Uterus (tissue), 4 donors: ENCODE measurements around the gene GAS2L1. TPM values are rescaled to one million over a fixed set of nuclear protein-coding genes. Genes with fewer than 3 reads are reported as not detected.

Experiments used
- DNase-seq, 2 donors: peaks; one replicate each; pipeline ENCODE4 v3.0.0-alpha.2; 2019 to 2020
- H3K27ac ChIP-seq, 2 donors: fragments of 200-600 bp; sonication (generic); 1 replicate in 1 of 2; 2 replicates in 1 of 2; pipeline ENCODE4 v1.5.1; 2016 to 2018
- H3K27me3 ChIP-seq, 2 donors: fragments of 200-600 bp; sonication (generic); one replicate each; pipeline ENCODE4 v1.5.1; 2018 to 2019; ENCODE audit warnings: control low read depth in 1 of 2
- H3K36me3 ChIP-seq, 2 donors: fragments of 200-600 bp; sonication (generic); one replicate each; pipeline ENCODE4 v1.5.1; 2019; ENCODE audit warnings: control low read depth in 1 of 2
- H3K4me1 ChIP-seq, 2 donors: fragments of 200-600 bp; sonication (generic); one replicate each; pipeline ENCODE4 v1.5.1; 2018 to 2019; ENCODE audit warnings: control low read depth in 1 of 2
- H3K4me3 ChIP-seq, 2 donors: fragments of 200-600 bp; sonication (generic); 1 replicate in 1 of 2; 2 replicates in 1 of 2; pipeline ENCODE4 v1.5.1; 2018 to 2019; ENCODE audit warnings: mild to moderate bottlenecking in 1 of 2
- H3K9me3 ChIP-seq, 2 donors: fragments of 200-600 bp; sonication (generic); one replicate each; pipeline ENCODE4 v1.5.1; 2019; ENCODE audit warnings: control low read depth in 1 of 2
- CTCF ChIP-seq, 4 experiments: fragments of 200-600 bp in 2 of 4; fragments of 450-650 bp in 2 of 4; sonication (generic) in 2 of 4; IDR thresholded peaks; one replicate each; pipeline ENCODE4 v1.5.1; 2016 to 2019; ENCODE audit warnings: antibody characterized with exemption in 4 of 4, mild to moderate bottlenecking in 2 of 4, moderate library complexity in 1 of 4
- POLR2A ChIP-seq, 2 donors: fragments of 450-650 bp; IDR thresholded peaks; one replicate each; pipeline ENCODE4 v1.6.1; 2016; ENCODE audit warnings: antibody characterized with exemption in 2 of 2, mild to moderate bottlenecking in 1 of 2, moderate library complexity in 1 of 2
- intact Hi-C: fragments of 100-400 bp; cut with DNase I; formaldehyde crosslinking; loops from one replicate; pipeline ENCODE4 v1.15.1; 2023; ENCODE audit warnings: low total_unique reads
- total RNA-seq, 4 donors: library from RNA; depleted of rRNA in 3 of 4; stranded (reverse); fragments of >200 nt in 3 of 4; gene quantifications; one replicate each; pipeline versions ENCODE4 v1.1.0 to v1.2.4, GENCODE V29; 2014 to 2023
- donor health status: DM: yes; HTN: yes; CAD: no.

Gene GAS2L1
- total RNA-seq, 4 donors from 2014 or later: 2.4 to 29.6 (median 11.9) TPM

GRCh38 chr22:29339381-29340235 is 33.2 kb downstream of the GAS2L1 start:
- H3K9me3 ChIP-seq: no peaks in the 10 kb centered on the region
- intact Hi-C loops: no loop called here
- no peak overlapping the region for H3K27ac ChIP-seq
- DNase-seq: no peak
- no peaks in the 10 kb centered on the region for H3K27me3 ChIP-seq
- no peak for TF ChIP-seq CTCF (IDR thresholded peaks at IDR 0.05)
- no peak for TF ChIP-seq POLR2A (IDR thresholded peaks at IDR 0.05)
- H3K4me3 ChIP-seq: no peak overlapping the region
- H3K4me1 ChIP-seq: no peaks in the 10 kb centered on the region
- no peaks in the 10 kb centered on the region for H3K36me3 ChIP-seq

GRCh38 chr22:29340566-29340965 is 34.1 kb downstream of the GAS2L1 start:
- Histone ChIP-seq H3K9me3 (no peaks in the 10 kb centered on the region), H3K27ac (no peak overlapping the region), H3K4me3 (no peak overlapping the region), H3K27me3 (no peaks in the 10 kb centered on the region), H3K4me1 (no peaks in the 10 kb centered on the region), H3K36me3 (no peaks in the 10 kb centered on the region)
- TF ChIP-seq CTCF (IDR thresholded peaks at IDR 0.05) (no peak), POLR2A (IDR thresholded peaks at IDR 0.05) (no peak)
- no peak for DNase-seq
- intact Hi-C loops: no loop called here

- H3K27ac ChIP-seq: no peak overlapping the region
- no peak for TF ChIP-seq POLR2A (IDR thresholded peaks at IDR 0.05)
- no peak for TF ChIP-seq CTCF (IDR thresholded peaks at IDR 0.05)
- H3K27me3 ChIP-seq: no peaks in the 10 kb centered on the region
- DNase-seq: no peak
- H3K9me3 ChIP-seq: no peaks in the 10 kb centered on the region
- no peak overlapping the region for H3K4me3 ChIP-seq
- H3K4me1 ChIP-seq: no peaks in the 10 kb centered on the region
- H3K36me3 ChIP-seq: no peaks in the 10 kb centered on the region
- intact Hi-C loops: no loop called here
These were observed 34.8 kb downstream of the GAS2L1 start for GRCh38 chr22:29341056-29341848.

- DNase-seq: no peak
- intact Hi-C loops: no loop called here
- TF ChIP-seq POLR2A (IDR thresholded peaks at IDR 0.05) (no peak), CTCF (IDR thresholded peaks at IDR 0.05) (no peak)
- Histone ChIP-seq H3K9me3 (no peaks in the 10 kb centered on the region), H3K36me3 (no peaks in the 10 kb centered on the region), H3K27me3 (no peaks in the 10 kb centered on the region), H3K4me3 (no peak overlapping the region), H3K4me1 (no peaks in the 10 kb centered on the region), H3K27ac (no peak overlapping the region)
These were observed 35.3 kb downstream of the GAS2L1 start for GRCh38 chr22:29341849-29342127.

GRCh38 chr22:29342177-29342576 is 35.7 kb downstream of the GAS2L1 start:
- intact Hi-C loops: no loop called here
- no peak for DNase-seq
- no peak overlapping the region for H3K27ac ChIP-seq
- no peaks in the 10 kb centered on the region for H3K4me1 ChIP-seq
- H3K36me3 ChIP-seq: no peaks in the 10 kb centered on the region
- H3K9me3 ChIP-seq: no peaks in the 10 kb centered on the region
- TF ChIP-seq POLR2A (IDR thresholded peaks at IDR 0.05) (no peak), CTCF (IDR thresholded peaks at IDR 0.05) (no peak)
- no peaks in the 10 kb centered on the region for H3K27me3 ChIP-seq
- no peak overlapping the region for H3K4me3 ChIP-seq
